ENCODE data around the gene PLPPR3.
"Not testable (repeated sequence)": the region's sequence is repeated elsewhere in the genome, so short reads cannot be mapped to it uniquely, and the experiment has no call there.

The PLPPR3 gene

DNA sequence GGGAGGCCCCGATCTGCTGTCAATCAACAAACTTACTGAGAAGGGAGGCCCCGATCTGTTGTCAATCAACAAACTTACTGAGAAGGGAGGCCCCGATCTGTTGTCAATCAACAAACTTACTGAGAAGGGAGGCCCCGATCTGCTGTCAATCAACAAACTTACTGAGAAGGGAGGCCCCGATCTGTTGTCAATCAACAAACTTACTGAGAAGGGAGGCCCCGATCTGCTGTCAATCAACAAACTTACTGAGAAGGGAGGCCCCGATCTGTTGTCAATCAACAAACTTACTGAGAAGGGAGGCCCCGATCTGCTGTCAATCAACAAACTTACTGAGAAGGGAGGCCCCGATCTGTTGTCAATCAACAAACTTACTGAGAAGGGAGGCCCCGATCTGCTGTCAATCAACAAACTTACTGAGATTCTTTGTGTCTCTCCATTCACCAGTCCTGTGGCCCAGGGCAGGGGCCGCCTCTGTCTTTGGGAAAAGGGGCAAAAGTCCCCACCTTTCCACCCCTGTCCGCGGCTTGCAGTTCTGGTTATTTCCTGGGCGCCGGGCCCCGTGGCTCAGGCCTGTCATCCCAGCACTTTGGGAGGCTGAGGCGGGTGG, 32.0 kb upstream of the PLPPR3 start:
- not testable (repeated sequence) for DNase-seq (ENCODE audit: low spot score)

DNA sequence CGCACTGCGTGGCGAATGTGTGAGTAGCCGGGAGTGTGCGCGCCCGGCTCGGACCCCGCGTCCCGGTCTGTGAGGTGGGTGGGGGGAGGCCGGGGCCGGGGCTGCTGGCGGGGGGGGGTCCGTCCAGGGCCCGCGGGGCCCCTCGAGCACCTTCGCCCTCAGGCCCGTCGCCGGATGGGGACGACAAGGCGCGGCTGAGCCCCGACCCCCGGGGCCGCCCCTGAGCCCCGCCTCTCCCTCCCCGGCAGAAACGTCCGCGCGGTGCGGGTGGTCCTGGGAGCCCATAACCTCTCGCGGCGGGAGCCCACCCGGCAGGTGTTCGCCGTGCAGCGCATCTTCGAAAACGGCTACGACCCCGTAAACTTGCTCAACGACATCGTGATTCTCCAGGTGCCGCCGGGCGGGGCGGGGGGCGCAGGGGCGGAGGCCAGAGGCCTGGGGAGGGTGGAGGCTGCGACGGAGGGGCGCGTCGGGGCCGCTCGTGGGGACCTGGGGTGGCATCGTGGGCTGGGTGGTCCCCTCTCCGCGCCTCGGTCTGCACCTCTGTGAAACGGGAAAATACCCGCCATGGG, 31.3 kb upstream of the PLPPR3 start:
- no peak for DNase-seq (ENCODE audit: low spot score)

DNA sequence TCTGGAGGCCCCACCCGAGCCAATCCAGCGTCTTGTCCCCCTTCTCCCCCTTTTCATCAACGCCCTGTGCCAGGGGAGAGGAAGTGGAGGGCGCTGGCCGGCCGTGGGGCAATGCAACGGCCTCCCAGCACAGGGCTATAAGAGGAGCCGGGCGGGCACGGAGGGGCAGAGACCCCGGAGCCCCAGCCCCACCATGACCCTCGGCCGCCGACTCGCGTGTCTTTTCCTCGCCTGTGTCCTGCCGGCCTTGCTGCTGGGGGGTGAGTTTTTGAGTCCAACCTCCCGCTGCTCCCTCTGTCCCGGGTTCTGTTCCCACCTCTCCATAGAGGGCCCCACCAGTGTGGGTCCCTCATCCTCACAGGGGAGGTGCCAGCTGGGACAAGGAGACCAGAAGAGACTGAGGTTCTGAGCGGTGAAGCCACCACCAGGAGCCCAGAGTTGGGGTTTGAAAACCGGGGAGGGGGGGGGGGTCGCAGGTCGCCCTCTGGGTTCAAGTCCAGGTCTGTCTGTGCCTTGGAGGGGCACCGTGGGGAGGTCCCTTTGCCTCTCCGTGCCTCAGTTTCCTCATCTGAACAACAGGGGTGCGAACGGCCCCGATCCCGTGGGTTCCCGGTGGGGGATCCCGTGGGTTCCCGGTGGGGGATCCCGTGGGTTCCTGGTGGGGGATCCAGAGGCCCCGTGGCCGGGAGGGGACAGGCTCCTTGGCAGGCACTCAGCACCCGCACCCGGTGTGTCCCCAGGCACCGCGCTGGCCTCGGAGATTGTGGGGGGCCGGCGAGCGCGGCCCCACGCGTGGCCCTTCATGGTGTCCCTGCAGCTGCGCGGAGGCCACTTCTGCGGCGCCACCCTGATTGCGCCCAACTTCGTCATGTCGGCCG, 30.6 kb upstream of the PLPPR3 start, which contains the start of gene ELANE:
Gene ELANE, plus strand, starts transcription at position 168 of the 878 bp plus-strand sequence. Its CDS starts 26 bp downstream, at position 194.
- no peak for DNase-seq (ENCODE audit: low spot score)

GRCh38 chr19:850979-851335, 29.2 kb upstream of the PLPPR3 start:
- DNase-seq (ENCODE audit: low spot score), result no peak

DNA sequence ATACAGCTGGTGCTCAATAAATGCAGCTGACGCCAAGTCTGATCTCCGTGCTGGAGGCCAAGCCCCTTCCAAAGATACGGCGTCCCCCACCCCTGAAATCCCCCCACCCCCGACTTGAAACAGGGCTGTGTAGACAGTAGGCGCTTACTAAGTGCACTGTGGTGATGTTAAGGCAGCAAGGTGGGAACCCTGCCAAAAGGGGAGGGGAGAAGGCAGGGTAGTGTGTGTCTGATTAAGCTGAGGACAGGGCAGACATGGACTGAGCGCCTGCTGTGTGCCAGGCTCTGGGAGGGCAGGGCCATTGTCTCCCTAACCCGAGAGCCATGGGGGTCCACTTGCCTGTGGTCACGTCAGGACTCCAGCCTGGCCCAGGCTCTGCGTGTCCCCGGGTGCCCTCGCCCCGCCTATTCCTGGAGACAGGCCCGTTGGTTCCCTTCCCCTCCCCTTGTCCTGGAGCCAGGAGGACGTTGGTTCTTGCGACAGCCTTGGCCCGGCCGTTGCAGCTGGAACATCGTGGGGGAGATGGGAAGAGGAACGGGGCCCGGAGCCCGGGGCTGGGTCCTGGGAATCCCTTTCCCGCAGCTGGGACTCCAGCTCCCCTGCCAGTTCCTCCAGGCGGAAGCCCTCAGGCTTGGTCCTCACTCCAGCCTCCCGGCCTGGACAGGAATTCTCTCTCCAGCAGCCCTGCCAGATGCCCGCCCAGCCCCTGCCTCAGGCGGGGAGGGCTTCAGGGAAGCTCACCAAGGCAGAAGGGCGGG, 28.6 kb upstream of the PLPPR3 start:
- peak; percentile 43 for DNase-seq (ENCODE audit: low spot score)

GRCh38 chr19:849195-849594, 27.4 kb upstream of the PLPPR3 start:
- DNase-seq (ENCODE audit: low spot score), result not testable (repeated sequence)

- DNase-seq (ENCODE audit: low spot score), result no peak
Measured at GRCh38 chr19:848386-848921, 26.7 kb upstream of the PLPPR3 start.

DNA sequence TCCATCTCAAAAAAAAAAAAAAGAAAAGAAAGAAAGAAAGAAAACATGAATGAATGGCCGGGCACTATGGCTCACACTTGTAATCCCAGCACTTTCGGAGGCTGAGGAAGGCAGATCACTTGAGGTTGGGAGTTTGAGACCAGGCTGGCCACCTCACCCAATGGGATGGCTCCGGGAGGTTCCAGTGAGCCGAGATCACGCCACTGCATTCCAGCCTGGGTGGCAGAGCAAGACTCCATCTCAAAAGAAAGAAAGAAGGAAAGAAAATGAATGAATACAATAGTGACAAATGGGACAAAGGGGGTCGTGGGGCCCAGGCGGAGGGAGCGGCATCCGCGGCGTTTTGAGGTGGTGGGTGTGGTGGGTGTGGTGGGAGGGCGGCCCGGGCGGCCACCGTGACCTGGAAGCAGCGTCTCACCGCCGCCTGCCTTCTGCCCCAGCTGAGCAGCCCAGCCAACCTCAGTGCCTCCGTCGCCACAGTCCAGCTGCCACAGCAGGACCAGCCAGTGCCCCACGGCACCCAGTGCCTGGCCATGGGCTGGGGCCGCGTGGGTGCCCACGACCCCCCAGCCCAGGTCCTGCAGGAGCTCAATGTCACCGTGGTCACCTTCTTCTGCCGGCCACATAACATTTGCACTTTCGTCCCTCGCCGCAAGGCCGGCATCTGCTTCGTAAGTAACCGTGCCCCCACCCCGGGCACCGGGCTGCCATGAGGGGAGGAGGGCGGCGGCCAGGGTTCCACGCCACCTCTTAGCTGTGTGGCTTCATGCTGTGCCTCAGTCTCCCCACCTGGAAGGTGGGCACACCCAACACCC, 24.2 kb upstream of the PLPPR3 start:
- no peak for DNase-seq (ENCODE audit: low spot score)

DNA sequence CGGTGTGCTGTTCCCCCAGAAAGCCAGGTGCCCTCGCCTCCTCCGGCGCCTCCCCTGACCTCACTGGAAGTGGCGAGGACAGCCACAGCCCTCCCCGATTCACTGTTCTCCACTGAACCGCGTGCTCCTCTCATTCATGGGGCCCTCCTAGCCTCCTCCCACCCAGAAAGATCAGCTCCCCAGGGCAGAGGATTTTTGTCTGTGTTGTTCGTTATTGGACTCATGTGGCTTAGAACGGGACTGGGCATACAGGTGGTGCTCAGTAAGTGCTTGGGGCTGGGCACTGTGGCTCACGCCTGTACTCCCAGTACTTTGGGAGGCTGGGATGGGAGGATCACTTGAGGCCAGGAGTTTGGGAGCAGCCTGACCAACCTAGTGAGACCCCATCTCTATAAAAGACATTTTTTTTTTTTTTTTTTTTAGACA, 22.8 kb upstream of the PLPPR3 start:
- no peak for DNase-seq (ENCODE audit: low spot score)

DNA sequence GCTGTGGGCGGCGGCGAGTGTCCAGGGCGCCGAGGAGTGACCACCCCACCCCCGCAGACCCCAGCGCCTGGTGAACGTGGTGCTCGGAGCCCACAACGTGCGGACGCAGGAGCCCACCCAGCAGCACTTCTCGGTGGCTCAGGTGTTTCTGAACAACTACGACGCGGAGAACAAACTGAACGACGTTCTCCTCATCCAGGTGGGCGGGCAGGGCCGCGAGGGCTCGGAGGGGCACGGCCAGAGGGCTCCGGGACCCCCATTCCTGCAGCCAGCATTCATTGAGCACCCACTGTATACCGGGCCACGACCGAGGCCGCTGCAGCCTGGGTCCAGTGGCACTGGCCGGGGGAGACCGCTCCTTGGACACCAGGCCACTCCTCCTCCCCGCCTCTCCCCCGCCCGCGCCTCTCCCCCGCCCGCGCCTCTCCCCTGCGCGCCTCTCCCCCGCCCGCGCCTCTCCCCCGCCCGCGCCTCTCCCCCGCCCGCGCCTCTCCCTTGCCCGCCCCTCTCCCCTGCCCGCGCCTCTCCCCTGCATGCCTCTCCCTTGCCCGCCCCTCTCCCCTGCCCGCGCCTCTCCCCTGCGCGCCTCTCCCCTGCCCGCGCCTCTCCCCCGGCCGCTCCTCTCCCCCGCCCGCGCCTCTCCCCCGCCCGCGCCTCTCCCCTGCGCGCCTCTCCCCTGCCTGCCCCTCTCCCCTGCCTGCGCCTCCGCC, 22.2 kb upstream of the PLPPR3 start:
- no peak for DNase-seq (ENCODE audit: low spot score)

DNA sequence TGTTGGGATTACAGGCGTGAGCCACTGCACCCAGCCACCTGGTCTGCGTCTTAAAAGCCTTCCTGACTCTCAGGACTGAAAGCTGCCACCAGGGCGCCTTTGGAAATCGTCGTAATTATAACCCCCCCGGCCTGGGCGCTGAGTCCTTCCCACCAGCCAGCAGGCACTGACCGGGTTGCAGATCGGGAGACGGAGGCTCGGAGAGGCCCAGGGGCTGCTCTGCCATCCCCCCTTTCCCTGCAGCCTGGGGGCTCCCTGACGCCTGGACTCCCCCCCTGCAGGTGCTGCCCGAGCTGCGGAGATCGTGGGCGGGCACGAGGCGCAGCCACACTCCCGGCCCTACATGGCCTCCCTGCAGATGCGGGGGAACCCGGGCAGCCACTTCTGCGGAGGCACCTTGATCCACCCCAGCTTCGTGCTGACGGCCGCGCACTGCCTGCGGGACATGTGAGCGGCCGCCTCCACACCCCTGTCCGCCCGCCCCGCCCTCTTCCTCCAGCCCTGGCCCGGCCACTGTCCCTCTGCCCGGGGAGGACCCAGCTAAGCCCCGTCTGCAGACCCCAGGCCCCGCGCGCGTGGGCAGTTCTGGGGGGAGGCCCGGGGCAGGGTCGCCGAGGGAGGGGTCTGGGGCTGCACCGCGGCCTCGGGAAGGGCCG, 21.6 kb upstream of the PLPPR3 start:
- DNase-seq (ENCODE audit: low spot score), result no peak

DNA sequence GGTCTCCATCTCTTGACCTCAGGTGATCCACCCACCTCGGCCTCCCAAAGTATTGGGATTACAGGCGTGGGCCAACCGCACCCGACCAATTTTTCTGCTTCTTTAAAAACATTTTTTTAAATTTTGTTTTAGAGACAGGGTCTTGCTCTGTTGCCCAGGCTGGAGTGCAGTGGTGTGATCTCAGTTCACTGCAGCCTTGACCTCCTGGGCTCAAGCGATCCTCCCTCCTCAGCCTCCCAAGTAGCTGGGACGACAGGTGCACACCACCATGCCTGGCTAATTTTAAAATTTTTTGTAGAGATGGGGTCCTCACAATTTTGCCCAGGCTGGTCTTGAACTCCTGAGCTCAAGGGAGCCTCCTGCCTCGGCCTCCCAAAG, 21.0 kb upstream of the PLPPR3 start:
- DNase-seq (ENCODE audit: low spot score), result not testable (repeated sequence)

DNA sequence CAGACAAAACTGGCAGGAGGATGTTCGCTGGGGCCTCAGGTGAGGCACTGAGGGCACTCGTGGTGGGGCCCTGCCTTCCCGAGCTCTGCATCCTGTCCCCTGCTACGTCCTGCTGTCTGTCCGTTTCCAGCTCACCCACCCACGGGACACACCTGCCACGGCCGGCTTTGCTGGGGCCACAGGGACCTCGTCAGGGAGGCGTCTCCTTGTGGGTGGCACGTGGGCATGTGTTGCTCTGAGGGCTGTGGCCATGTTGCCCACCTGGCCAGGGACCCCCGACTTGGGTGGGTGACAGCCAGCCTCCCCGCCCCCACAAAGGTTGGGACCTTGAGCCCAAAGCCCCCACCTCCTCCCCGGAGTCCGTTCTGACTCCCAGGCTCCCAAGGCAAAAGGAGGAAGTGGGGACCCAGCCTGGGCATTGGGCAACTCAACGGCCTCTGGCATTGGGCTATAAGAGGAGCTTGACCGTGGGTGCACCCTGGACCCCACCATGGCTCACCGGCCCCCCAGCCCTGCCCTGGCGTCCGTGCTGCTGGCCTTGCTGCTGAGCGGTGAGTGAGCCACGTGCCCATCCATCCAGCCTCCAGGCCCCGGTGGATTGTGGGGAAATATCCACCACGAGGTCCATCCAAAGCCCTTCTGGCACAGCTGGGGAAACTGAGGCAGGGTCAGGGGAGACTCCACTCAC, 18.9 kb upstream of the PLPPR3 start, which contains the start of gene PRTN3:
Gene PRTN3, plus strand, starts transcription at position 481 of the 688 bp plus-strand sequence. Its CDS starts 10 bp downstream, at position 491.
- DNase-seq (ENCODE audit: low spot score), result no peak

- DNase-seq (ENCODE audit: low spot score), result no peak
Measured at GRCh38 chr19:835210-835810, 13.6 kb upstream of the PLPPR3 start.

DNA sequence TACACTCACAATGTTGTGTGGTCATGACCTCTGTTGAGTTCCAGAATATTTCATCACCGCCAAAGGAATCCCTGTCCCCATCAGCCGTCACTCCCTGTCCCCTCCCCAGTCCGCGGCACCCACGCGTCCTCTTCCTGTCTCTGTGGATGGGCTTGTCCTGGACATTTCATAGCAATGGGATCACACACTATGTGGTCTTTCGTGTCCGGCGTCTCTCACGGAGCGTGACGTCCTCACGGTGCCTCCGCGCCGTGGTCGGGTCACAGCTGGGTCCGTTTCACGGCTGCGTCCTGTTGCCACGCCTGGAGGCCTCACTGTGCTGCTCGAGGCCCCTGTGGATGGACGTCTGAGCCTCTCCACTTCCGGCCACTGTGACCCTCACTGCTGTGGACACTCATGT, 12.5 kb upstream of the PLPPR3 start:
- no peak for DNase-seq (ENCODE audit: low spot score)

DNA sequence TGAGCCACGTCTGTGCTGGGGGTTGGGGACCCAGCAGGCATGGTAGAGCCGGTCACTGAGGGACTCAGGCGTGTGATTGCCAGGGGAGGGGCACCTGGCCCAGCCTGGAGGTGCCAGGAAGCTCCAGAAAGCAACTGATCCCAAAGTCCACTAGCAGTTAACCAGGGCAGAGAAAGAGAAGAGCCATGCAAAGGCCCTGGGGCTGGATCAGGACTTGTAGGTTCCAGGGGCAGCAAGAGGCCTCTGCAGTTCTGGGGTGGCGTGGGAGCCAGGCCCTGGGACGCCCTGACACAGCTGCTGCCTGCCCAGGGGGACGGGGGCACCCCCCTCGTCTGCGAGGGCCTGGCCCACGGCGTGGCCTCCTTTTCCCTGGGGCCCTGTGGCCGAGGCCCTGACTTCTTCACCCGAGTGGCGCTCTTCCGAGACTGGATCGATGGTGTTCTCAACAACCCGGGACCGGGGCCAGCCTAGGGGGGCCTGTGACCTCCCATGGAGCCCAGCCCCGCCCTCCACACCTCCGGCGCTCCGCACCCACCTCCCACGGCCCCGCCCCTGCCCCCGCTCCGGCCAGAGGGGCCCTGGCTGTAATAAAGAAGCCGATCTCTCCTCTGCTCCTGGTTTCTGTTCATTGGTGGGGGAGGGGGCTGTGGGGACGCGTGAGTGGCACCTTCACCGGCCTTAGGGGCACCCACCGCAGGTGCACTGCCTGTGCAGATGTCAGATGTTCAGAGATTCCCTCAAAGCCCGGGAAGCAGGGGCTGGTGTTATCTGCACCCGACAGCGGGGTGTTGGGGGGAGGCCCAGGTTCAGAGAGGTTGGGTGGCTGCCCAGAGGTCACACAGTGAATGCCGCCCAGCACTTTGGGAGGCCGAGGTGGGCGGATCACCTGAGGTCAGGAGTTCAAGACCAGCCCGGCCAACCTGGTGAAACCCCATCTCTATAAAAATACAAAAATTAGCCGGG, 9.9 kb upstream of the PLPPR3 start:
- DNase-seq (ENCODE audit: low spot score), result no peak

DNA sequence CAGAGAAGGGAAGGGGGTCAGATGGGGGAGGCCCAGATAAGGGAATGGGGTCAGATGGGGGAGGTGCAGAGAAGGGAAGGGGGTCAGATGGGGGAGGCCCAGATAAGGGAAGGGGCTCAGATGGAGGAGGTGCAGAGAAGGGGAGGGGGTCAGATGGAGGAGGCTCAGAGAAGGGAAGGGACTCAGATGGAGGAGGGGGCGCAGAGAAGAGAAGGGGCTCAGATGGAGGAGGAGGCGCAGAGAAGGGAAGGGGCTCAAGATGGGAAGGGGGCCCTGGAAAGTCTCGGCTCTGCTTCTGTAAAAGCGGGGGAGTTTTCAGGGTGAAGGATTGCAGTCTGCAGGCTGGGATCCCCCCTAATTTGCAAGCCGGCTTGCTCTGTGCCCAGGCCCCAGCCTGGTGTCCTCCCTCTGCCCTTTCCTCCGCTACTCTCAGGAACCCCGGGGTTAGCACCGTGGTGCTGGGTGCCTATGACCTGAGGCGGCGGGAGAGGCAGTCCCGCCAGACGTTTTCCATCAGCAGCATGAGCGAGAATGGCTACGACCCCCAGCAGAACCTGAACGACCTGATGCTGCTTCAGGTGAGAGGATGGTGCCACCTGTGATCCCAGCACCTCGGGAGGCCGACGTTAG, 7.5 kb upstream of the PLPPR3 start:
- DNase-seq (ENCODE audit: low spot score), result no peak
